HG03139 (cell line): ENCODE measurements around the gene ADGRB3.
"Not testable (repeated sequence)": the region's sequence is repeated elsewhere in the genome, so short reads cannot be mapped to it uniquely, and the experiment has no call there.

Experiments
- ATAC-seq: cut with Tn5 transposase; IDR thresholded peaks from one replicate; pipeline ENCODE4 v1.9.1; 2021; ENCODE audit not compliant: unreplicated experiment

The ADGRB3 gene

GRCh38 chr6:69217343-69217742, 582.3 kb downstream of the ADGRB3 start:
- ATAC-seq: no peak

GRCh38 chr6:69220375-69220774, 585.3 kb downstream of the ADGRB3 start:
- no peak for ATAC-seq

GRCh38 chr6:69232008-69232407, 596.9 kb downstream of the ADGRB3 start:
- ATAC-seq: no peak

GRCh38 chr6:69232496-69232895, 597.4 kb downstream of the ADGRB3 start:
- ATAC-seq: no peak

- peak; percentile 93 for ATAC-seq
Measured at GRCh38 chr6:69232911-69233448, 597.9 kb downstream of the ADGRB3 start.

- no peak for ATAC-seq
Measured at GRCh38 chr6:69238067-69238466, 603.0 kb downstream of the ADGRB3 start.

GRCh38 chr6:69246983-69247382, 611.9 kb downstream of the ADGRB3 start:
- ATAC-seq: no peak

GRCh38 chr6:69261010-69261409, 625.9 kb downstream of the ADGRB3 start:
- no peak for ATAC-seq

- ATAC-seq: no peak
Measured at GRCh38 chr6:69263297-69263696, 628.2 kb downstream of the ADGRB3 start.

GRCh38 chr6:69265090-69265489, 630.0 kb downstream of the ADGRB3 start:
- no peak for ATAC-seq

- no peak for ATAC-seq
Measured at GRCh38 chr6:69265706-69266105, 630.6 kb downstream of the ADGRB3 start.

- no peak for ATAC-seq
Measured at GRCh38 chr6:69276204-69276603, 641.1 kb downstream of the ADGRB3 start.

- no peak for ATAC-seq
Measured at GRCh38 chr6:69279805-69280204, 644.7 kb downstream of the ADGRB3 start.

GRCh38 chr6:69280858-69281257, 645.8 kb downstream of the ADGRB3 start:
- no peak for ATAC-seq

- no peak for ATAC-seq
Measured at GRCh38 chr6:69284176-69284730, 649.2 kb downstream of the ADGRB3 start.

GRCh38 chr6:69285054-69285453, 650.0 kb downstream of the ADGRB3 start:
- no peak for ATAC-seq

- no peak for ATAC-seq
Measured at GRCh38 chr6:69286331-69286730, 651.2 kb downstream of the ADGRB3 start.

- not testable (repeated sequence) for ATAC-seq
Measured at GRCh38 chr6:69288198-69288597, 653.1 kb downstream of the ADGRB3 start.

GRCh38 chr6:69289689-69290495, 654.8 kb downstream of the ADGRB3 start:
- ATAC-seq: no peak

- no peak for ATAC-seq
Measured at GRCh38 chr6:69293471-69293870, 658.4 kb downstream of the ADGRB3 start.

- no peak for ATAC-seq
Measured at GRCh38 chr6:69294407-69294806, 659.3 kb downstream of the ADGRB3 start.

GRCh38 chr6:69294862-69295261, 659.8 kb downstream of the ADGRB3 start:
- no peak for ATAC-seq
